ENCODE data around the gene PDCD4. TPM values are rescaled to one million over a fixed set of nuclear protein-coding genes. Genes with fewer than 3 reads are reported as not detected.

Gene PDCD4
- total and polyA plus RNA-seq, 2 of the 4 experiments (the other 2 are of a cell fraction): 10.9 to 49.7 TPM

DNA sequence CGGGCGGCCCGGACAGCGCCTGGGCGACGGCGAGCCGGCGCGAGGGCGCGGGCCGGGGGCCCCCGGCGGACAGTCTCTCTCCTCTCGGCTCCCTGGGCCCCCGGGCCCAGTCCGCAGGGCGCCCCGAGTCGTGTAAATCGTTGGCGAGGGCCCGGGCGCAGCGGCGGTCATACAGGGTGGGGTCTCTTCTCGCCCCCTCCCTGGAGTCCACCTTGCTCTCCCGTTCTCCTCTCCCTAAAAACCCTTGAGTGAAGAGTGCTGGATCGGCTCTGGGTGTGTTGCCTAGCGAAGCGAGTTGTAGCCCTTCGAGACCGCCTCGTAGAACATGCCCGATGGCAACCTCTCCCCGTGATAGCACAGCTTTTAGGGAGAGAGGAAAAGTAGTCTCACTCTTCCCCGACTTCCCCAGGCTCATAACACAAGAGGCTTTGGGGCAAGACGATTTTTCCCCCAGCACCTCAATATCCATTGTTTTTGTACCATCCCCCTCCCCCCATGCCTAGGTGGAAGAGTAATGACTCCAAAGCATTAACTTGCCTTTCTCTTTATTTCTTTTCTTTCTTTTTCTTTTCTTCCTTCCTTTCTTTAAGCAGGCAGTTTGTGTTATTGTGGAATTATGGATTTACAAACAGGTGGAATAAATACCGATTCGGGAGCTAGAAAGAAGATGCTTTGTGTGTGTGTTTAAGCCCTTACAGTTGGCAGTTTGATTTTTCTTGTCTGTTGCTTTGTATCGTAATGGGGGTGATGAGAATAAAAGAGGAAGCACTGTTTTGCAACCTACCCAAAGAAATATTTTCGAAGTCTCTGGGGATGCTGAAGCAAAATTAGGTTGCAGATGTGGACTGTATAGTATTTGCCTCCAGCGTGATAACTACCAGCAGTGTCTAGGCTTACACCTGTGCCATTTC lies 48.5 kb downstream of the PDCD4 start:
- H2BK5ac ChIP-seq (ENCODE audit: low read depth, low read length, poor library complexity, severe bottlenecking): peak overlapping the region; percentile 87
- dilution Hi-C loops (cut with HindIII; ENCODE audit: low sequenced_read_pairs, unreplicated experiment) (no loop called here), intact Hi-C loops (cut with micrococcal nuclease) (loop anchor here (2.0 to 10.0 kb wide), 5 partner anchors 77 to 675 kb away; partner anchors contain the start of gene SMNDC1), in situ Hi-C loops (cut with MboI; ENCODE audit: low sequenced_read_pairs) (no loop called here)
- H3K9me1 ChIP-seq (ENCODE audit: insufficient read depth, low read length): peaks cover 4% of the 10 kb centered on the region
- peak overlapping the region; percentile 87 for H3K4me2 ChIP-seq (ENCODE audit: low read depth, low read length)
- DNase-seq: peak; percentile 17
- H3K9ac ChIP-seq (ENCODE audit: low read depth, low read length): peak overlapping the region; percentile 89
- H3K18ac ChIP-seq (ENCODE audit: low read depth, low read length): peak overlapping the region; percentile 26
- H4K5ac ChIP-seq (ENCODE audit: low read depth, low read length): peak overlapping the region; percentile 31
- ChIA-PET POLR2A (ENCODE audit: unreplicated experiment) (no interaction called here), CTCF (interaction anchor here (0.6 kb wide), 1 partner anchor 777 kb away, joined by 3 read pairs; no protein-coding TSS in a partner anchor)
- peak; percentile 1 for ATAC-seq (ENCODE audit: low read depth)
- no peaks in the 10 kb centered on the region for H3K27me3 ChIP-seq (ENCODE audit: control insufficient read depth, insufficient read depth, low read length)
- peak overlapping the region; percentile 94 for H2AFZ ChIP-seq (replicated peaks; ENCODE audit: low read length, poor library complexity)
- peak overlapping the region; percentile 76 for H3K56ac ChIP-seq (ENCODE audit: extremely low read depth, insufficient read depth, low read length)
- peak overlapping the region; percentile 79 for H3K4ac ChIP-seq (ENCODE audit: low read depth, low read length)
- H3K27ac ChIP-seq (ENCODE audit: insufficient read depth, low read length): peak overlapping the region; percentile 71
- peak overlapping the region; percentile 54 for H2AK5ac ChIP-seq (ENCODE audit: low read depth, low read length)
- H4K8ac ChIP-seq (ENCODE audit: low read depth in 2 of 2, low read length in 2 of 2): peak overlapping the region; percentile 53 to 63; a peak in 3 of 4 replicates
- no peaks in the 10 kb centered on the region for H3K36me3 ChIP-seq (ENCODE audit: control insufficient read depth, insufficient read depth, low read length)
- BruUV-seq (replicated peaks): no TSS peak
- H4K20me1 ChIP-seq (ENCODE audit: insufficient read depth, low read length): peaks cover 26% of the 10 kb centered on the region; the same call in 1 of the 2 replicates
- peak overlapping the region; percentile 68; the same call in 1 of the 3 replicates for H2BK15ac ChIP-seq (ENCODE audit: low read depth, low read length)
- 0% methylated on average over 4 of the region's 44 CpGs; no CpG with 5 or more reads in 1 of the 2 experiments for WGBS, 2 experiments (ENCODE audit: extremely low coverage in 2 of 2, insufficient read length in 1 of 2)
- H3K4me1 ChIP-seq (ENCODE audit: control insufficient read depth, insufficient read depth, low read length): peaks cover 2% of the 10 kb centered on the region; the same call in 1 of the 2 replicates
- H2AK9ac ChIP-seq (replicated peaks; ENCODE audit: low read depth, low read length, poor library complexity): peak overlapping the region; percentile 90
- H3K14ac ChIP-seq (replicated peaks; ENCODE audit: low read depth, low read length): peak overlapping the region; percentile 88
- peaks cover 6 to 30% of the 10 kb centered on the region in 2 experiments; a peak in 3 of 4 replicates for H3K79me1 ChIP-seq (ENCODE audit: low read depth in 1 of 2, low read length in 2 of 2)
- peak overlapping the region; percentile 98 for H3K23ac ChIP-seq (ENCODE audit: low read depth, low read length)
- peak overlapping the region; percentile 76 for H3K4me3 ChIP-seq (ENCODE audit: insufficient read depth, low read depth, low read length)
- no peaks in the 10 kb centered on the region for H3K9me3 ChIP-seq (ENCODE audit: control insufficient read depth, insufficient read depth, low read length)
- H2BK120ac ChIP-seq (ENCODE audit: low read depth, low read length): no peak overlapping the region
- TF ChIP-seq USF2 (IDR thresholded peaks at IDR 0.05; ENCODE audit: low read depth, low read length) (no peak), CEBPB (IDR thresholded peaks at IDR 0.05; ENCODE audit: low read depth, low read length) (no peak), MAZ (IDR thresholded peaks at IDR 0.05; ENCODE audit: borderline replicate concordance, low read depth, low read length) (no peak), RCOR1 (IDR thresholded peaks at IDR 0.05; ENCODE audit: insufficient replicate concordance, low read length) (no peak), CHD1 (IDR thresholded peaks at IDR 0.05; ENCODE audit: low read depth, low read length) (0 out of 2 replicates have a peak, but pooled peaks have one; percentile 48)
- H2BK20ac ChIP-seq (ENCODE audit: low read depth, low read length): no peak overlapping the region
- H4K91ac ChIP-seq (ENCODE audit: insufficient read depth, low read depth, low read length): peak overlapping the region; percentile 43; the same call in 1 of the 2 replicates

Data from IMR-90 (cell line).